DMS153 treated with DMSO at 0.1 percent for 48 hours (cell line): Measurements from ENCODE around the gene HRCT1.
"Not testable (repeated sequence)": the region's sequence is repeated elsewhere in the genome, so short reads cannot be mapped to it uniquely, and the experiment has no call there.

Experiments used
- DNase-seq: peaks from one replicate; lab custom pipeline; 2025; ENCODE audit not compliant: unreplicated experiment; lab: John Stamatoyannopoulos, UW

HRCT1 gene

DNA sequence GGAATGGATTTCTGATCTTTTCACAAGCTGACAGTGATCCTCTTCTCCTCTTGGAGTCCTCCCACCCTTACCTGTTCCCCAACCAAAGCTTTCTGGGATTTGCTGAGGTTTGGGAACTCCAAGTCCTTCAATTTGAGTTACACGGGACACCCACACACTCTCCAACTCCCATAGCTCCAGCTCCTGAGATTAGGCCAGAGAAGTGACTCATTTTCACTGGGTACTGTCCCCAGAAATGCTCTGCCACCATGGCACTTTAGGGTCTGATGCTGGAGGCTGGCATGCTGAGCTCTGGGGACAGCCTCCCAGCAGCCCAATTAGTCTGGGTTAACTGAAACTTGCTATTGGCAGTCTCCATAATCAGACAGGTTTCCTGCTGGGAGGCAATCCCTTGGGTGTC is 14.0 kb upstream of the HRCT1 start:
- DNase-seq: no peak

DNA sequence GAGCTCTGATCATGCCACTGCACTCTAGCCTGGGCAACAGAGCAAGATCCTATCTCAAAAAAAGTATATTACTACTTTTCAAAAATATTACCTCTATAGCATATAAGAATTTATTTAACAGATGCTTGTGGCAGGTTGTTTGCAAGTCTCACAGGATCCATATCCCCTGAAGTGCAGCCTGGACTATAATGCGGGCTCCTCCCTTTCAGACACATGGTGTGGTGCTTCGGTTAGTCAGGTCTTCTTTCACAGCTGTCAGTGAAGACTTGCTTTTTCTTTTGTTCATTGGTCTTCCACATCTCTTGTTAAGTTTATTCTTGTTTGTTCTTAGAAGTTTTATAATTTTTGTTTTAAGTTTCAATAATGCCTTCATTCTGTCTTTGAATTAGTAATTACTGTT is 9.4 kb upstream of the HRCT1 start:
- DNase-seq: no peak

DNA sequence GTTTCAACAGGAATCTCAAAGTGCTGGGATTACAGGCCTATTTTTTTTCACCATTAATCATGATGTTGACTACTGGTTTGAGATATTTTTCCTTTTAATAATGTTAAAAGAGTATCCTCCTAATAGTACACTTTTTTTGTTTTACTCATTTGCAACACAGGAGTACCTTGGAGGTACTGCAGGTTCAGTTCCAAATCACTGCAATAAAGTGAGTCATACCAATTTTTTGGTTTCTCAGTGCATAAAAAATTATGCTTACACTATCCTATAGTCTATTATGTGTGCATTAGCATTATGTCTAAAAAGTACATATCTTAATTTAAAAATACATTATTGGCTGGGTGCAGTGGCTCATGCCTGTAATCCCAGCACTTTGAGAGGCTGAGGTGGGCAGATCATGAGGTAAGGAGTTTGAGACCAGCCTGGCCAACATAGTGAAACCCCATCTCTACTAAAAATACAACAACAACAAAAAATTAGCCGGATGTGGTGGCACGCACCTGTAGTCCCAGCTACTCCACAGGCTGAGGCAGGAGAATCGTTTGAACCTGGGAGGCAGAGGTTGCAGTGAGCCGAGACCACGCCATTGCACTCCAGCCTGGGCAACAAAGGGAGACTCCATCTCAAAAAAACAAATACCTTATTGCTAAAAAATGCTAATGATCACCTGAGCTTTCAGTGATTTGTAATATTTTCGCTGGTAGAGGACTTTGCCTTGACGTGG is 8.5 kb upstream of the HRCT1 start:
- not testable (repeated sequence) for DNase-seq

DNA sequence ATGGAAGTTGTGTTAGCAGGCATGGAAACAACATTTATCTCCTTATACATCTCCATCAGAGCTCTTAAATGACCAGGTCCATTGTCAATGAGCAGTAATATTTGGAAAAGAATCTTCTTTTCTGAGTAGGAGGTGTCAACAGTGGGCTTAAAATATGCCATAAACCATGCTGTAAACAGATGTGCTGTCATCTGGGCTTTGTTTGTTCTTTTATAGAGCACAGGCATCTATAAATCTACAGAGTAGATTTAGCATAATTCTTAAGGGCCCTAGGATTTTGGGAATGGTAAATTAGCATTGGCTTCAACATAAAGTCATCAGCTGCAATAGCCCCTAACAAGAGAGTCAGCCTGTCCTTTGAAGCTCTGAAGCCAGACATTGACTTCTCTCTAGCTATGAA is 7.7 kb upstream of the HRCT1 start:
- no peak for DNase-seq

DNA sequence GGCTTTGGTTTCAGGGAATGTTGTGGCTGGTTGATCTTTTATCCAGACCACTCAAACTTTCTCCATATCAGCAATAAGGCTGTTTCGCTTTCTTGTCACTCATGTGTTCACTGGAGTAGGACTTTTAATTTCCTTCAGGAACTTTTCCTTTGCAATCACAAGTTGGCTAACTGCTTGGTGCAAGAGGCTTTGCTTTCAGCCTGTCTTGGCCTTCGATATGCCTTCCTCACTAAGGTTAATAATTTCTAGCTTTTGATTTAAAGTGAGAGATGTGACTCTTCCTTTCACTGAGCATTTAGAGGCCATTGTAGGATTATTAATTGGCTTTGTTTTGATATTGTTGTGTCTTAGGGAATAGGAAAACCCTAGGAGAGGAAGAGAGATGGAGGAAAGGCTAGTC is 7.0 kb upstream of the HRCT1 start:
- DNase-seq: no peak

DNA sequence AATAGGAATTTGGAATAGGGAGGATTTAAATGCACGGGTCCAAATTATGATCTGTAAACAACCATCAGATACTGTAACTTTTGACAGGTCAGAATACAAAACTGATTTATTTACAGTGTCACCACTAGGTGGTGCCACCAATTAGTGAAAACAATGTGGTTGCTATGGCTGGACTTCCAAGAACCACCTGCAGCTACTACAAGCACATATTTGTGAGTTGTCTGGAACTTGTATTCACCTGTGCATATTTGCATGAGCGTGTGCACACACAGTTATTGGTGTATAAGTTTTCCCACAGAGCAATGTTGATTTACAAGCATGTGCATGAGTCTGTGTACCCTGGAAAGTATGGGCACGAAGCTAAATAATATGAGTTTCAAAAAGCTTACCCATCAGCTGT is 3.0 kb upstream of the HRCT1 start:
- DNase-seq: peak; percentile 59

DNA sequence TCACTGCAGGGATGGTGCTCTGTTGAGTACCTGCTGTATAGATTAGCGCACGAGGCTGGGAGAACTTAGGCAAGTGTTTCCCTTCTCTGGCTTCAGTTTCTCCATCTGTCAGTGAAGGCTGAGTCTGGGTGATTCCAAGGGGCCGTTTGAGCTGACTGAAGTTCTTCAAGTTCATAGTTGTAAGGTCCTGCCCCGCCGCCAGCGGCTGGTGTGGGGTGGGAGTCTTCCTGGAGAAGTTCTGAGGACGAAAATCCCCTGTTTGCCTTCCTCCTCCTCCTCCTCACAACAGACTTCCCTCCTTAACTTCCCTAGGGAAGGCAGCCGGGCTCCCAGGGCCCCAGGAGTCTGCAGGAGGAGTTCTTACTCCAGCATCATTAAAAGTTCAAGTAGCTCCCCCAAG is 1.7 kb upstream of the HRCT1 start:
- no peak for DNase-seq

DNA sequence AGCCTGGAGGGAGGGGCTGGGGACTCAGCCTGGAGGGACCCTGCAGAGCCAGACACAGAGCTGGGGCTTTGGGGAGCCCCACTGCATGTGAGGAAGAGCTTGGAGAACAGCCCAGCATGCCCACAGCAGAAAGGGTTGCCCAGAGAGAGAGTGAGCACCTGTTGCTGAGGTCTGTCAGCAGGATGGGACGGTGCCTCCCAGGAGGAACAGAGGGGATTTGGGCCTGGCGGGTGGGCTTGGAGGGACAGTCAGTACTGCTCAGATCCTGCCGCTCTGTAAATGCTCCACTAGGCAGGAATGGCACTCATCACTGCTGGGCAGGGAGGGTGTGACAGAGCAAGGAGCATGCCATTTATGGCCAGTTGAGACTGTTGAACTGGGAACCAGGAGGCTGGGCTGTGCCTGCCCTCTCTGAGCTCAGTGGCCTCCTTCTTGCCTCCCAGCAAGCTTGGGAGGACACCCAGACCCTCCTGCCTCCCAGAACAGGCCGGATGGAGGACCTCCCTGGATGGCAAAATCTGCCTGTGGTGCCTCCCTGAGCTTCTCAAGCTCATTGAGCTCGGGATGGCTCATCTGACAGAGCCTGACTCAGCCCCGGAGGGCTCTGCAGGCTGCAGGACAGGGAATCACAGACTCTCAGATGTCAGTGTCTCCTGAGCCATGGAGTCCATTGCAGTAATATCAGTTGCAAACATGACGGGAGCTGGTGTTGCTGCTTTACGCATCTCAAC is 786 bp upstream of the HRCT1 start:
- DNase-seq: no peak

DNA sequence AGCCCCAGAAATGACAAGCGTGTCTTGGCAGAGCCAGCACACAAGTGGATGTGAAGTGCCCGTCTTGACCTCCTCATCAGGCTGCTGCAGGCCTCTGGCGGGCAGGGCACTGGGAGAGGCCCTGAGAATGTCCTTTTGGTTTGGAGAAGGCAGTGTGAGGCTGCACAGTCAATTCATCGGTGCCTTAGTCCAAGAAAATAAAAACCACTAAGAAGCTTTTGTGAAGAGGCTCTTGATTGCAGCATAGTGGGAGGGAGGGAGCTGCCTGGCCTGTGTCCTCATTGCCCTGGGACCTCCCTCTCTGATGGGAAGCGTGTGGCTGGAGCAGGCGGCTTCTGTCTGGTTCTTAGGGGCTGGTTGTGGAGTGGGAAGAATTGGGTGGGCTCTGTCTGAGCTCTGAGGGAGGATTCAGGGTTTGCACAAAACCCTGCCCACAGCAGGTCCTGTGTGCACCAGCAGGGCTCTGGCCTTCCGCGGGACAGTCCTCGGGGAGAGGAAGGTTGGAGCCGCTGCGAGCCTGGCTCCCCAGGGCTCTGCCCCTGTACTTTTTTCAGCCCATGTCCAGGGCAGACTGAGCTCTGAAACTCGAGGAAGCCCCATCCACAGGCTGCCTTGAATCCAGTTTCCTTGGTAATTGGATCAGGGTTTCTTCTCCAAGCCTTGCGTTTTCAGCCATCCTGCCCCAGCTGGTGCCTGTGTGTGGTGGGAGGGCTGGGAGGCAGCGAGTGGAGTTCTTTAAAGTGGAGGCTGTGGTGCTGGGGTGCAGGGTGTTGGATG is 1.1 kb downstream of the HRCT1 start:
- DNase-seq: no peak

DNA sequence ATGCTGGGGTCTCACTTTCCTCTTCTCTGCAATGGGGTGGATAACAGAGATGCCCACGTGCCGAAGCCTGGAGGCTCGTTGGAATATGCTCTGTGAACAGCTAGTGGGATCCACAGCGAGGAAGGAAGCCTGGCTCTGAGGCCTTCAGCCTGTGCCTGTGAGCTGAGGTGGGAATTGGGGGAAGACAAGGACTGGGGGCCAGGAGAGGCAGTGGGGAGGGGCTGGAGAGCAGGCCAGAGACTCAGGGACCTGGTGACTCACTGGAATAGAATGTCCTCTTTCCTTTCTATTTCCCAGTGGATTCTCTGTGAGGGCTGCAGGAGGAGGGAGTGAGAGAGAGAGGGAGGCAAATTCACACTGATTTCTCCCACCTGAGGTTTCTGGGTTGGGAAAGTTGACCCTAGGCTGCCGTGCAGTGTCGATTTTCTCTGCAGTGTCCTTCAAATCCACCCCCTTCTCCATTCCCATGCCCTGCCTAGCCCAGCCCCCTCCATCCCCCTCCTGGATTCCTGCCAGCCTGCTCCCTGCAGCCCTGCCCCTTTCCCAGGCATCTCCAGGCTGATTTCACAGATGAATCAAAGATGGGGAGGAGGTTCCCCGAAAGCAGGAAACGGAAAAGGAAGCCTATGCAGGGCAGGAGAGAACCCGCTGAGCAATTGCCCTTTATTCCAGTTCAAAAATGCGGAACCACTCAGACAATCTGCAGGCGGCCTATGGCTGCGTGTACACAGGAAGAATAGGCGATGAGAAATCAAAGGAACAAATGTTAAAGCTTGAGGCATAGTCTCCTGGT is 1.9 kb downstream of the HRCT1 start:
- peak; percentile 25 for DNase-seq

DNA sequence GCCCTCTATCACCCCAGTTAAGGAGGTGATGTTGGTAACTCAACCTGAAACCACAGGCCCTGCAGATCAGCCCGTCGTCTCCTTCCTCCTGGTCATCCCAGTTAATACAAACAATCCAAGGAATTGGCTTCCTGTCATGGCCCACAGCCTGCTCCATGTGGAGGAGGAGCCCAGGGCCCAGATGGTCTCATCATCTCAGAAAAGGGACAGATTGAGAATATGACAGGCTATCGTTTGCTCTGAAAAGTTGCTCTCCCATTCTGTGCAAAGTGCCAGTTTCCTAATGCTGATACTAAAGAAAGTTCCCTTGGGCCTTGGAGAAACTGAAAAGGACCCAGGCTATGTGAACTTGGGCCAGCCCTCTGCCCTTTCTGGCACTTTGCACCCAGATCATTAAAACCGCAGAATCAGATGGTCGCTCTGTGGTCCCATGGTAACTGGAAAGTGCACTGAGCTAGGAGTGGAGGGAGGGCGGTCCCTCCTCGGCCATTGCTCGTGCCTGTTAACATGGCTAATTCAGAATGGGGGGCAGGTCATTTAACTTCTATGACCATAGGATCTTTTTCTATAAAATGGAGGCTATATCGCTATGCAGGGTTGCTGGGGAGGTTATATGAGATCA is 2.6 kb downstream of the HRCT1 start:
- DNase-seq: no peak

DNA sequence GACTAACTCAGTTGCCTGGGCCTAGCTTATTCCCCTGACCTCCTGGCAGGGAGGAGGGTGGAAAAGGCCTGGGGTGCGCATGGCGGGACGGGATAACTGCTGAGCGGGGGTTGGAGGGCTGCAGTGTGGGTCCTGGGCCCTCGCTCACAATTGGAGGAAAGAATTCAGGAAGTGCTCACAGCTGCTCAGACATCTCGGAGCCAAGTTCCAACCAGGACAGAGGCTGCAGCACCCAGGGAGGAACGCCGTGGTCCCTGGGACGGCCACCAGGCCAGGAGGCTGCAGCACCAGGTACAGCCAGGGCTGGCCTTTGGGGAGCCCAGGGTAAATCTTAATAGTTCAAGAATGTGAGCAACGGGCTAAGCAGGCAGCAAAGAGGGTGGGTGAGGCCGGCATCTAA is 3.3 kb downstream of the HRCT1 start, which contains the start of gene SPAAR:
Gene SPAAR (plus strand): TSS at position 217 of the 400 bp plus-strand sequence. CDS start 974 bp downstream, outside the sequence.
- DNase-seq: no peak

DNA sequence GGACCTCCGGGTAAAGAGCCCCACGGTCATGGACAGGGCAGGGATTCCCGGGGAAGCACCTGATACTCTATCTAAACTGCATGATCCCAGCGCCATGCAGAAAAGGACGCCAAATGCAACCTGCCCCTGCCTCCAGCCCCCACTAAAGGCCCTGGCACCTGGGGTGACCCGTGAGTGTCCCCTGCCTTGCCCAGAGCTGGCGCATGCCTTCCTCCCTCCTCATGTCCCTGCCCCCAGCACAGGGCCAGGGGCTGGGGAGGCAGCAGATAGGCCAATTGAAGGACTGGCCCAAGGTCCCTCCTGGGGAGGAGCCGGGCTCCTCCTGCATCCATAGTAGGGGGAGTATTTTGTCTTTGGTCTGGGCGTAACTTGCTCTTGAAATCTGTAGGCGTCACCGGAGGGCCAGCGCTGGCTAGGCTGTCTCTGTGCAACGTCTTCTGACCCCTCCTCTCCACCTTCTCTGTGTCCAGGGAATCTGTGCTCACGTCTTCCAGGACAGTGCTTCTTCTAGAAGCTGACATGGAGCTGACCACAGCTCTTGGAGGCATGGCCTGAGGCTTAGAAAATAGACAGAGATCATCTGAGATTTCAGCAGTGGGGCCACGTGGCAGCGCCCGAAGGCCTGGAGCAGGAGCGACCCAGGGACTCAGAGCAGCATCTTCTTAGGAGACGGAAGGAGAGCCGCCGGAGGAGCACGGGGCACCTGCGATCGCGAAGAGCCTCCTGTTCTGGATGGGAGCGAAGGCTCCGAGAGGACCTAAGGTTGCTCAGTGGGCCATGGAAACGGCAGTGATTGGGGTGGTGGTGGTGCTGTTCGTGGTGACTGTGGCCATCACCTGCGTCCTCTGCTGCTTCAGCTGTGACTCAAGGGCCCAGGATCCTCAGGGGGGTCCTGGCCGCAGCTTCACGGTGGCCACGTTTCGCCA is 3.9 kb downstream of the HRCT1 start:
- no peak for DNase-seq

DNA sequence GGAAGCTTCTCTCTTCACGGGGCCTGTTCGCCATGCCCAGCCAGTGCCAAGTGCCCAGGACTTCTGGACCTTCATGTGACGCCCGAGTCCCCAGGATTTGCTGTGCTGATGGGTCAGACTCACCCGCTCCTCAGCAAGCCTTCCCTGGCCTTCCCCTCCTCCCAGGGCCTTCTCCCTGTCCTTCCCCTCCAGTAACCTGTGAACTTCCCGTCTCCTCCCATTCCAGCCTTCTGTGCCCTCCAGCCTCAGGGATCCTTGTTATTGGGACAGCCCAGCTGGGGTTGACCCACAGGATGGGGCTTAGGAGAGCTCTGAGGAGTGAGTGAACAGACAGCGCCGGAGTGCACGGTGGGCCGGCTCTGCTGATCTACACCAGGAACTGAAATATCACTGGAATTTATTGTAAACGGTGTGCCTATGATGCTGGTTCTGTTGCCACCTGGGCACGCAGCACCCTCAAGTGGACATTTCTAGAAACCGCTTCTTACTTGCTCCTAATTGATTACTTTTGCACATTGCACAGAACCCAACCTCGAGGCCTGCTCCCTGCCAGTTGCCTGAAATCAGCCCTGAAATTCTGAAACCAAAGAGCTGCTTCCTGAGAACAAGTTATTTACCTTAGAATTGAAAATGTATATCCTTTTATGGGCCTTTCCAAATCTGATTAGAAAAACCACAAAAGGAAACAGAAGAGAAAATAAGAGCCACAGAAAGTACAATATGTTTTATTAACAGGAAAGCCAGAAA is 4.8 kb downstream of the HRCT1 start:
- DNase-seq: peak; percentile 58

DNA sequence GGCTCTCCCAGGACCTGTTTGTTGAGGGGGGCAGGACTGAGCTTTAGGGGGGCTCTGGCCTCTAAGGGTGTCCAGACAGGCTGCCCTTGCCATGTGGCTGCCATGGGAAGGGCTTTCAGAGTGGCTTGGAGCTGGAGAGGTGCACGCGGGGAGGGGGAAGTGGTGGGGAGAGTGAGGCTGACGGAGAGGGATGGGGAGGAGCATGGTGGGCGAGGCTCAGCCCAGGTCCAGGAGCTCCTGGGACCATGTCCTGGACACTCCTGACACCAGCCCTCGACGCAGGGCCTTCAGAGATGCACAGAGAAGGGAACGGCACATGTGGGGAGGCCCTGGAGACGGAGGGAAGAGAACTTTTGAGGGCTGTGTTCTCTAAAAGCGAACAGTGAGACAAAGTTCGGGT is 5.7 kb downstream of the HRCT1 start:
- no peak for DNase-seq

DNA sequence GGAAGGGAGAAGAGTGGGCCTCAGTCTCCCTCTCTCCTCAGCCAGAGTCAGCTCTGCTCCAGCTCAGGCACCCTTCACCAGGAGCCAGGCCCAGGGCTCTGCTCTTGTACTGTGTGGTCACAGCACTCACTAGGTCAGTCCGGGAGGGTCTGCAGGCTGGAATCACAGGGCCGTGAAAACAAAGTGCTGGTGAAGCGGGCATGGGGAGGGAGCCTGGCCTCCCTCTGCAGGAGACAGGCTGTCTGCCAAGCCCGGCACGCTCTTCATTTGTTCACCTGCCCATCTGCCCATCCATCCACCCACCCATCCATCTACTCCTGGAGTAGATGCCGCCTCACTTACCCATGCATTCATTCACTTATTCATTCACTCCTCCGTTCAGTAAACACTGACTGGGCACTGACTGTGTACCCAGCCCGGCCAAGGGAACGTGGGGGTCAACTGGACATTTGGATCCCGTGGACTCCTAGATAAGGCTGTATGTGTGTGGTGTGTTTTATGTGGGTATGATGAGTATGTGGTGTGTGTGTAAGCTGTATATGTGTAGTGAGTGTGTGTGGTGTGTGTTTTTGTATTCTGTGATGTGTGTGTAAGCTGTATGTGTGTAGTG is 6.9 kb downstream of the HRCT1 start:
- DNase-seq: no peak

DNA sequence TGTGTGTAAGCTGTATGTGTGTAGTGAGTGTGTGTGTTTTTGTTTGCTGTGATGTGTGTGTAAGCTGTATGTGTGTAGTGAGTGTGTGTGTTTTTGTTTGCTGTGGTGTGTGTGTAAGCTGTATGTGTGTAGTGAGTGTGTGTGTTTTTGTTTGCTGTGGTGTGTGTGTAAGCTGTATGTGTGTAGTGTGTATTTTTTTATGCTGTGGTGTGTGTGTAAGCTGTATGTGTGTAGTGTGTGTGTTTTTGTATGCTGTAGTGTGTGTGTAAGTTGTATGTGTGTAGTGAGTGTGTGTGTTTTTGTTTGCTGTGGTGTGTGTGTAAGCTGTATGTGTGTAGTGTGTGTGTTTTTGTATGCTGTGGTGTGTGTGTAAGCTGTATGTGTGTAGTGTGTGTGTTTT is 7.4 kb downstream of the HRCT1 start:
- not testable (repeated sequence) for DNase-seq

DNA sequence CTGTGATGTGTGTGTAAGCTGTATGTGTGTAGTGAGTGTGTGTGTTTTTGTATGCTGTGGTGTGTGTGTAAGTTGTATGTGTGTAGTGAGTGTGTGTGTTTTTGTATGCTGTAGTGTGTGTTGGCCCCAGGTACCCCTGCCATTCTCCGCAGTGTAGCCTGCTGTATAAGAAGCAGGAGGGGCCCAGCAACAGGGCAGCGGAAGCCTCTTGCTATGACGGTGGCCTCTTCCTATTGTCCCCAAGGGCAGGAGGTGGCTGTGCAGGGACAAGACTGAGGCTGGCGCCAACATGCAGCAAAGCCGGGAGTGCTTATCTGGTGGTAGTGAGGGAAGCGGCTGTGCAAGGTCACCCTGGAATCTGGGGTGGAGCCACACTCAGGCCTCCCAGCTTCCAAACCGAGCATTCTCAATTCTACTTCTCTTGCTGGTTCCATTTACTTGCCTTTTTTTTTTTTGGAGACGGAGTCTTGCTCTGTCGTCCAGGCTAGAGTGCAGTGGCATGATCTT is 8.4 kb downstream of the HRCT1 start:
- DNase-seq: no peak
